Stimulated activated CD4-positive, alpha-beta T cell treated with anti-CD3 and anti-CD28 coated beads, Interleukin-15, amount 100 ng/mL, for 1 hour (primary cell): ENCODE results near the gene ABCG2.

Experiments used
- DNase-seq, 2 donors: peaks; one replicate each; pipeline ENCODE4 v3.0.0-alpha.2; 2020; ENCODE audit warnings: low read depth in 1 of 2, low spot score in 1 of 2

The ABCG2 gene

DNA sequence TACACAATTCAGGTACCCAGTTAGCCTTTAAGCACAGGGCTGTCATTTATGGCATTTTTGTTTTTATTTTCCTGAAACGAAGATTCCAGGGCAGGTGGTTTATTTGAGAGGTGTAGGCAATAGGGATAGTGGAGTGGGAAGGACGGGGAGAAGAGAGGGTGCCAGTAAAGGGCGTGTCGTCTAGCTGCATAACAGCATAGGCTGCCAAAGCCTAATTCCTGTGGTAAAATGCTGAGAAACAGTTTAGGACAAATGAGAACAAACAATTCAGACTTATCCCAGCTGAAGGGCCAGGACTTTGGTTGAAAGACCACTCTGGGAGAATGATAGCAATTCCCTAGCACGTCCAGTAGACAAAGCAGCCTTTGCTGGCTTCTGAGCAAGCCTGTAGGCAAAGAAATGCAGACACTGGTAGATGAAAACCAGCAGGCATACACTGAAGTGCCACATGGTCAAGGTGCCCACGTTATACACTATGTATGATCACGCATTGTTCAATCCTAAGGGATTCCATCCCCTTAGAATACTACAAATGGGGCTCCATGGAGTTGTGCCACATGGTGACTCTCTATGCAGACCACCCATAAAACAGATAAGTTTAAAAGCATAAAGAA is 80.4 kb downstream of the ABCG2 start:
- DNase-seq, result no peak

GRCh38 chr4:88075336-88075735 is 83.1 kb downstream of the ABCG2 start:
- DNase-seq, result no peak

DNA sequence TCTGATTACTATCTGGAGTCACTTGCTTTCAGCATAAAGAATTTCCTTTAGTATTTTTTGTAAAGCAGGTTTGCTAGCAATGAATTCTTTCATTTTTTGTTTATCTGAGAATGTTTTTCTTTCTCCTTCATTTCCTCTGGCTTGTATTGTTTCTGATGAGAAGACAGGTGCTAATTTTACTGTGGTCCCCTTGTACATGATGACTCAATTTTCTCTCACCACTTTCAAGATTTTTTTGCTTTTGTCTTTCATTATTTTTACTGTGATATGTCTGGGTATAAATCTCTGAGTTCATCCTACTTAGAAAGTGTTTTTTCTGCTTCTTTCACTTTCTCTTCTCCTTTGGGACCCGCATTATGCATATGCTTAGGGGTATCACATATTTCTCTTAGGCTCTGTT is 88.4 kb downstream of the ABCG2 start:
- no peak for DNase-seq

DNA sequence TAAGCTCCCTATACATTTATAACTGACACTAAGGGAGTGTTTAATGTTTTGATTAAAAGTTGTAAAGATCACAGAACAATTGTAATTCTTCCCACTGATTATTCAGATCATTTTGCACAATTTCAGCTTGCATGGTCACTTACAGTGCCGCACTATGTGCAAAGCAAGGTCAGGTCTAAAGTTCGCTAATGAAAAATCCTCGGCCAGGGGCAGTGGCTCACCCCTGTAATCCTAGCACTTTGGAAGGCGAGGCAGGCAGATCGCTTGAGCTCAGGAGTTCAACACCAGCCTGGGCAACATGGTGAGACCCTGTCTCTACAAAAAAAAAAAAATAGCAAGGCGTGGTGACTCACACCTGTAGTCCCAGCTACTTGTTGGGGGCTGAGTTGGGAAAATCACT is 94.0 kb downstream of the ABCG2 start:
- DNase-seq, result no peak

- no peak for DNase-seq
These were observed 94.7 kb downstream of the ABCG2 start for GRCh38 chr4:88063634-88064296.

DNA sequence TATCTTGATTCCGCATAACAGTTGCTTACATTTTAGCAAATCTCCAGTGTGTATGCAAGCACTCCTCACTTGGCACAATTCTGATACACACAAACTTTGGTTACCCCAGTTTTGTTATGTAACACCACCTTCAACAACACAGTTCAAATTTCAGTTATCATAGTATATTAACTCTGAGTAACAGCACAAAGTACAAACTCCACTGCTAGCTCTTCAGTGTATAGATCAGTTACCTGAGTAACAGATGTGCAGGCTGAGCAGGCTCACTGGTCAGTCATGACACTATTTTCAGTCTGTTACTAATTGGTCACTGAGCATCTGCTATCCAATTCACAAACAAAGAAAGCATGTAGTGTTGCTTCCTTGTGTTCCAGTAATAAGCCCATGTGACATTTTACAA is 95.6 kb downstream of the ABCG2 start:
- DNase-seq, result no peak

DNA sequence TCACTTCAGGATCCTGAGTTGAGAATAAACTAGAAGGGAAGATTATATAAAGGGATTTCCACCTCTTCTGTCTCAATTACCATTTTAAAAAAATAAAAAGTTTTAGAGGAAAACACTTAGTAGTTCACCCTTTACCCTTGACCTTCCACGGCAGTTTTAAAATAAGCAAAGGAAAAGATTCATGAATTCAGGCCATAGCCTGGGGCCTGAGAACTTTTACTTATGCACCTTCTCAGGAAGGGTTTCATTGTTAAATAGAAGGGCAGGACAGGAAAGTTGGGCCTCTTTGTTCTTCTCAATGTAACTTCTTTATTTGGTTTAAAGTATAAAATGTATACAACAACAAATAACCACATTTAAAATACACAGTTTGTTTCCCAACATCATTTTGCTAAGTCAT is 96.1 kb downstream of the ABCG2 start:
- DNase-seq, result no peak

GRCh38 chr4:88060431-88060830 is 98.0 kb downstream of the ABCG2 start:
- no peak for DNase-seq

DNA sequence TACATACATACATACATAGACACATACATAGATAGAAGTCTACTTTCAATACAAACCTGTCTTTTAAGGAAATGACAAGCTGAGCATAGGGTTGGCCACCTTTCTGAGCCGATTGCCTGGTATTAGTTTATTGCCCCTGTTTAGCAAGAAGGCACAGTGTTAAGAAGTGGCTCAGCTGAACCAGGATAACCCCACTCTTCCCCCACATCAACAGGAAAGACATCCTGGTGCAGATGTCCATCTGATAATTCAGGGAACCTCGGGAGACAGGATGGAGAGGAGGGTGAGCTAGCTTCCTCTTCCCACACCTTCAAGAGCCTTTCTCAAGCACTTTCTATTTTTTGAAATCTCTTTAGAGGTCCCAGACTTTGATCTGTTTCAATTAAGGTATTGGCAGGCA is 98.7 kb downstream of the ABCG2 start:
- no peak for DNase-seq

DNA sequence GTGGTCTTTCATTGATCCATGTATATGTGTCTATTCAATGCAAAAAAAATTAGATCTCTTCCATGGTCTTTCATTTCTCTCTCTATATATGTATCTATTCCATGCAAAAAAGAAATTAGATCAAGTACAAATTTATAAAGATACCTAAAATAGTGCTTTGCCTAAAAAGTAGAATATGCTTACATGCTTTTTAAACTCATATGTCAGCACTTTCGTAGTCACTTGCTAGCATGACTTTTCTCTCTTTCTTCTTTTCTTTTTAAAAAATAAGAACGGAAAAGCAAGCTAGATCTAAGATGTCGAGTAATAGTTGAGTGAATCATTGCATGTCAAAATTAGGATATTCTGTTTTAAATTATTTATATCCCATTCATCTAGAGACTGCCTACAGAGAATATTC is 100.1 kb downstream of the ABCG2 start:
- DNase-seq, result no peak

GRCh38 chr4:88054901-88055300 is 103.5 kb downstream of the ABCG2 start:
- no peak for DNase-seq

DNA sequence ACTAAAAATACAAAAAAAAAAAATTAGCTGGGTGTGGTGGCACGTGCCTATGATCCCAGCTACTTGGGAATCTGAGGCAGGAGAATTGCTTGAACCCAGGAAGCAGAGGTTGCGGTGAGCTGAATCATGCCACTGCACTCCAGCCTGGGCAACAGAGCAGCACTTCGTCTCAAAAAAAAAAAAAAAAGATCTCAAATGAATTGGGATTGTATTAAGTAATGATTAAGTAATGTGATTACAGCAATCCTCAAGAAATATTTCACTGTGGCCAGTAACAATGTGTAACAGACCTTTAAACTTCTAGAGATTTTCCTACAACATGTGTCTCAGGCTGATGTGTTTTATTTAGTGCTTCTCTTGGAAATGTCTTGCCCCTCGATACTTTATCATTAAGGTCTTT is 104.2 kb downstream of the ABCG2 start:
- DNase-seq, result no peak

GRCh38 chr4:88045021-88045420 is 113.4 kb downstream of the ABCG2 start:
- no peak for DNase-seq

GRCh38 chr4:88043586-88044340 is 114.7 kb downstream of the ABCG2 start:
- DNase-seq, result no peak

DNA sequence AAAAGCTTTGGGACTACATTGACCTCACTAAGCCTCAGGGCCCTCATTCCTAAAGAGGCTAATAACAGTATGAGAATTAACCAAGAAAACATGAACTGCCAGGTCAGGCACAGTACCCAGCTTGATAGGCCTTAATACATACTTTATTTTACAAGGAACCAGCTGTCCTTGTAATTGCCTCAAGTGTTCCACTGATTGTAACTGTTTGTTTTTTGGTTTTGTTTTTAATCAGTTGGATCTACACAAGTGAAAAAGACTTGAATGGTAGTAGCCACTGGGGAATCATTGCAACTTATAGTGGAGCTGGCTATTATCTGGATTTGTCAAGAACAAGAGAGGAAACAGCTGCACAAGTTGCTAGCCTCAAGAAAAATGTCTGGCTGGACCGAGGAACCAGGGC is 115.4 kb downstream of the ABCG2 start:
- DNase-seq, result no peak

- DNase-seq, result no peak
These were observed 116.8 kb downstream of the ABCG2 start for GRCh38 chr4:88041626-88042025.

GRCh38 chr4:88040707-88041106 is 117.7 kb downstream of the ABCG2 start:
- DNase-seq, result no peak
